HG03135 (cell line): ENCODE measurements around the gene KCTD4.
"Not testable (repeated sequence)": the region's sequence is repeated elsewhere in the genome, so short reads cannot be mapped to it uniquely, and the experiment has no call there.

Source experiments
- ATAC-seq: cut with Tn5 transposase; IDR thresholded peaks from one replicate; pipeline ENCODE4 v1.9.1; 2021; ENCODE audit warnings: mild to moderate bottlenecking, moderate library complexity; ENCODE audit not compliant: unreplicated experiment

KCTD4 gene

DNA sequence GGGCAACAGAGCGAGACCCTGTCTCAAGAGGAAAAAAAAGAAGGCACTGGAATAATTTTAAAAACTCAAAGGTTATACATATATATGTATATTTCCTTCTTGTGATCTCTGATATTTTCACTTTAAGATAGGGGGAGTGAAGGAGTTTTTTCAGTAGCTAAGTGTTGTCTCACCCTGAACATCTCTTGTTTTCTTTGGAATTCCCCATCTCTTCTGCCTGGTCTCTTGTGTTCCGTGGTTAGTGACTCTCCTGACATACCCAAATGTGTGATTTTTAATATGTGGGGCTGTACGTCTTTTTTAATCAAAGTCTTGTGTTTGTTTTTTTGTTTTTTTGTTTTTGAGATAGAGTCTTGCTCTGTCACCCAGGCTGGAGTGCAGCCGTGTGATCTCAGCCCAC is 15.3 kb upstream of the KCTD4 start:
- ATAC-seq, result no peak

DNA sequence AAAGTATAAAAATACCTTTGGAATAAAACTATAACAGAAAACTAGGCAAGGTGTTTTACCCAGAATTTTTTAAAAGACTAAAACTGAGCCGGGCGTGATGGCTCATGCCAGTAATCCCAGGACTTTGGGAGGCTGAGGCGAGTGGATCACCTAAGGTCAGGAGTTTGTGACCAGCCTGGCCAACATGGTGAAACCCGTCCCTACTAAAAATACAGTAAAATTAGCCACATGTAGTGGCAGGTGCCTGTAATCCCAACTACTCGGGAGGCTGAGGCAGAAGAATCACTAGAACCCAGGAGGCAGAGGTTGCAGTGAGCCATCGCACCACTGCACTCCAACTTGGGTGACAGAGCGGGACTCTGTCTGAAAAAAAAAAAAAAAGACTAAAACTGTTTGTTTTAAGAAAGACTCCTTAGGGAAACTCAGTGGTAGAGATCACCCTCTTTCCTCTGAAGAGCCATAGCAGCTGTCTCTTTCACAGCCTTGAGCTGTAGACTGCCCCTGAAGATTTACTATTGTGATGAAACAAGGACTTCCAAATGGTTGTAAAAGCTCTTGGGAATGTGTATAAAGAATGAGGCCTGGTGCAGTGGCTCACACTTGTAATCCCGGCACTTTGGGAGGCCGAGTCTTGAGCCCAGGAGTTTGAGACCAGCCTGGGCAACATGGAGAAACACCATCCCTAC is 14.7 kb upstream of the KCTD4 start:
- no peak for ATAC-seq

DNA sequence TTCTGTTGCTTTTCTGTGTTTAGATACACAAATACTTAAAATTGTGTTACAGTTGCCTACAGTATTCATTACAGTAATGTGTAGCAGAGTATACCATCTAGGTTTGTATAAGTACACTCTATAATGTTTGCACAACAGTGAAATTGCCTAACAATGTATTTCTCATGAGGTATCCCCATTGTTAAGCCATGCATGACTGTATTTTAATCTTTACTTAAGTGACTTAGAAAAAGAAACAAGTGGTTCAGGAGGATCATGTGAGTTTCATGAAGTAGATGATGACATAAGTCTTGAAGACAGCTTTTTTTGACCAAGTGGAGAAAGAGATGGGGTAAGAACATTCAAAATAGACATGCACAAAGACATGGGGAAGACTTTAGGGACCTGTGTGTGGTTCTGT is 8.4 kb upstream of the KCTD4 start:
- ATAC-seq, result no peak

DNA sequence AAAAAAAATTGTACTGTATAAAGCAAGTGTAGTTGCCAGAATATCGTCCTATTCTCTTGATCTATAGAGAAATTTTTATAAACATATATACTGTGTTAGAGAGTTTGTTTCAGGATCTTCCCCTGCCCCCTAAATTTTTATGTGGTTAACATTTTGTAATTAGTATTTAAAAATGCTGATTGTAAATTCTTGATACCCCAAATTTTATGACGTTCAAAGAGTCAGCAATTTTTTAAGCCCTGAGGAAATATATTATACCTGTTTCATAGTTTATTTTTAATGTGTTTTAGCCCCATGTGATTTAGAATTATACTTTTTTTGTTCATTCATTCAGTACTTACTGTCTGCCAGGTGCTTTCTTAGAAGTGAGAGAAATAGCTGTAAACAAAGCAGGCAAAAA is 7.3 kb upstream of the KCTD4 start:
- no peak for ATAC-seq

DNA sequence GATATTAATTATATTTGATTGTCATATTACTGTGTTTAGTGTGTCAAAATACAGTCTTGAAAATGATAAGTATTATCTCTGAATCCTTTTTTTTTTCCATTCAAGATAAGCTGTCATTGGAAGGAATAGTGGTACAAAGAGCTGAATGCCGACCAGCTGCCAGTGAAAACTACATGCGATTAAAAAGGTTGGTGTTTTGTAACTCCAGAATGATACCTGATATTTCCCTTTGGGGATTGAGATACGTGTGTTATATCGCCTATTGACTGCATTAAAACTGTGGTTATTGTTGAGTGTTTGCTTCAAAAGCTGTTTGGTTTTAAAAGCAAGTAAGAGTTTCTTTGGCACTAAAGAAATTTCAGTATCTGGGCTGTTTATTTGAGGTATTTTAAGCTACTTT is 6.5 kb upstream of the KCTD4 start:
- no peak for ATAC-seq

DNA sequence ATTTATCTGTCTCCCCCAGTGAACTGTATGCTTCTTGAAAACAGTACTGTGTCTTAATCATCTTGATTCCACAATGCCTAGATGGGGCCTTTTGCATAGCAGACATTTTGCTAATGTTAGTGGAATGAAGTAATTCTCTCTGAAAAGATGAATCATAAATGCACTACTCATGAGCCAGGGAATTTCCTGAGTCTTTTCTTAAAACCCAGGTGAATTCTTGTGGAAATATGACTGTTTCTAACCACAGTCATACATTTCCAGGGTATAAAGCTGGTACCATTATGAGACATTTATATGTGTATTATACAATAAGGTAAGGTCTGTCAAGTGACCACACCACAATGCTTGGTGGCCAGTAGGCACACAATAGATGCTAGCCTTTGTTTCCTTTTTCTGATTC is 5.5 kb upstream of the KCTD4 start:
- ATAC-seq, result peak; percentile 55

DNA sequence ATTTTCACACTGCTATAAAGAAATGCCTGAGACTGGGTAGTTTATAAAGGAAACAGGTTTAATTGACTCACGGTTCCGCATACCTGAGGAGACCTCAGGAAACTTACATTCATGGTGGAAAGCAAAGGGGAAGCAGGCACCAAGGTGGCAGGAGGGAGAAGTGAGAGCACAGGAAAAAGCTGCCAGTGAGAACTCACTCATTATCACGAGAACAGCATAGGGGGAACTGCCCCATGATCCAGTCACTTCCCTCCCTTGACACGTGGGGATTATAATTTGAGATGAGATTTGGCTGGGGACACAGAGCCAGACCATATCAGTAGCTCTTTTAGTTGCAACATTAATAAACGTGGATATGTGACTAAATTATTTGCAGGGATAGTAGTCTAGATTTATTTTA is 4.3 kb upstream of the KCTD4 start:
- no peak for ATAC-seq

DNA sequence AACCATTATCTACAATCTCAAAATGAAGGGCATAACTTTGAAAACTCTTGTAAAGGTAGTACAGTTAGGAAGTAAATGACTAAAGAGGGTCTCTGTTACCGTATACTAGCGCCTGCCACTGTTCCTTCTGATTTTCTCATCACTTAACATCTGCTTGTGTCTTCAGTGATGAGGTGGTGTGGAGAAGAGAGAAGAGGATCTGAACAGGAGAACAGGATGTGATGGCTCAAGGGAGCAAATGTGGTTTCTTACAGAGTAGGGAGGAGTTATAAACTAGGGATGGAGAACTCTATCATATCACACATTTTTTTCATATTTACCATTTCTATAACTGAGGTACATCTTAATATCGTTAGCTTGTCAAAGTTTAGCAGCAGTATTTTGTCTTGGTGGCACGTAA is 1.1 kb downstream of the KCTD4 start:
- ATAC-seq, result no peak

DNA sequence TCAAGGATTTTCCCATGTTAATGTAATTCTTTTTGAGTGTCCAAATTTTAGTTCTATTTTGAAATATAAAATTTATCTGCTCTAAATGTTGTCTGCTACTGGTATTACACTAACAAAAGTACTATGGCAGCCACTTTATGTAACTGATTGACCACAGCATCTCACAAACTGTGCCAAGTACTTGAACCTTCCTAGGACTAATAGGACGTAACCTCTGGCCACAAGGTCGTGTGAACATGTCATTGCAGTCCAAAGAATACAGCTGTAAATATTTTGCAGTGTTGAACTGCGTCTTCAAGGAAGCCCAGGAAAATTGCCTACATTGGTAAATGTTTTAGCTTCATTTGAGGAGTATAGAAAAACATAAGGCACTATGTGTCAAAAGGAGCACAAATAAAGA is 1.9 kb downstream of the KCTD4 start:
- no peak for ATAC-seq

DNA sequence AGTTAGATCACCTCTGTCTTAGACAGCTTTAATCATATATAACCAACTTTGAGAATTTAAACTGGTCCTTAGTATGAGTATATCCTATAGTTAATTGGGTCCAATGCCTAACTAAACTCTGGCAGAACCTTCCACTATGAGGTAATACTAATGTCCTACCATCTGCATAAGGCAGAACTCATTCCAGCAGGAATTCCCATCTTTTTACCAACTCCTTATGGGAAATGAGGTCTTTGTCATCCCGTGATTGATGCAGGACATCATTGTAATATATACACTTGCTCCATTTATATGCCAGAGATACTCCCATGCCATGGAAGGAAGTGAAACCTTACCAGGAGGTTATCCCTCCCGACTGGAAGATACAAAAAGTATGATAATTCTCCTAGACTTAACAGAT is 2.8 kb downstream of the KCTD4 start:
- ATAC-seq, result no peak

DNA sequence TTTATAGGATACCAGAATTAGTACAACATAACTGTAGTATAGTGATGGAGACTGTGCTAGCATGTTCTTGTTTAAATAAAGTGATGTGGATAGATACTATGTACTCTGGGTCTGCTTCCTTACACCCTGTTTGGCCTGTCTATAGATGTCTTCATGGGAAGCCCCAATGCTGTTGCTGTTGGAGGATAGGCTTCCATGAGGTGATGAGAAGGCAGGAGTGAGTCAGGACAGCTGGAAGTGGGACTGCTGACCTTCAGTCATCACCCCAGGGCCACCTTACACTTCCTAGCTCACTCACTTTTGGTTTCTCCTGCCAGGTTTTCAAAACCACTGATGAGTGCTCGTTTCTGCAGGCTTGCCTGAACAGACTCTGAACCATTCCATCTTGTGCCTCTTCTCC is 4.2 kb downstream of the KCTD4 start:
- no peak for ATAC-seq

DNA sequence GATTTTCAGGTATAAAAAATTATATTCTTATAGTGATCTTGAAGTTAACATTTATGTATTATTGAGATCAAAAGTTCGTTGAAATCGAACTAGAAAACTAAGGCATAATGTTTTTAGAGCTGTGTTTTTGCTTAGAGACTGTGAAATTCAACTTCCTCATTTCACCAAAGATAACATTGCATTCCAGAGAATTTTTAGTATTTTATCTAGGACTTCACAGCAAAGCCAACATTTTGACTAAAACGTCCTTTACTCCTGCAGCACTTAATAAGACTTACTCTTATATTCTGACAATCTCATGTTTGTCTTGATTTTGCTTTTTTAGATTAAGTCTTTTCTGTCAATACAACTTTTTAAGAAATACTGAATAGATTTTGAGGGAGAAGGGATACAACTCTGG is 4.7 kb downstream of the KCTD4 start:
- ATAC-seq, result no peak

DNA sequence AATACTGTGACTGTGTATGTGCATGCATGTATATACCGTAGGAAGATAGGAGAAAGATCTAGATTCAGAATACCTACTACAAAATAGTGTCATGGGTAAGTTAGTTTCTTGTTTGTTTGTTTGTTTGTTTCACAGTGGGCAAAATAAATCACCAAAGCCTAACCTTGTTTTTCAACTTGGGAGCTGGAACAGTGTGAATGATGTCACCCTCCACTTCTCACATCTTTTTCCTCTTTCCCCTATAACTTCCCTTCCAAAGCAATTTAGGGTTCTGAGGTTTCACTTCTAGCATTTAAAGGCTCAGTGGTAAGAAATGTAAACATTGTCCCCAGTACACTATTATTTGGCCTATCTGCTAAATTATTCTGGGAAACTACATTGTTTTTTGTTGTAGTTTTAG is 5.4 kb downstream of the KCTD4 start:
- no peak for ATAC-seq

DNA sequence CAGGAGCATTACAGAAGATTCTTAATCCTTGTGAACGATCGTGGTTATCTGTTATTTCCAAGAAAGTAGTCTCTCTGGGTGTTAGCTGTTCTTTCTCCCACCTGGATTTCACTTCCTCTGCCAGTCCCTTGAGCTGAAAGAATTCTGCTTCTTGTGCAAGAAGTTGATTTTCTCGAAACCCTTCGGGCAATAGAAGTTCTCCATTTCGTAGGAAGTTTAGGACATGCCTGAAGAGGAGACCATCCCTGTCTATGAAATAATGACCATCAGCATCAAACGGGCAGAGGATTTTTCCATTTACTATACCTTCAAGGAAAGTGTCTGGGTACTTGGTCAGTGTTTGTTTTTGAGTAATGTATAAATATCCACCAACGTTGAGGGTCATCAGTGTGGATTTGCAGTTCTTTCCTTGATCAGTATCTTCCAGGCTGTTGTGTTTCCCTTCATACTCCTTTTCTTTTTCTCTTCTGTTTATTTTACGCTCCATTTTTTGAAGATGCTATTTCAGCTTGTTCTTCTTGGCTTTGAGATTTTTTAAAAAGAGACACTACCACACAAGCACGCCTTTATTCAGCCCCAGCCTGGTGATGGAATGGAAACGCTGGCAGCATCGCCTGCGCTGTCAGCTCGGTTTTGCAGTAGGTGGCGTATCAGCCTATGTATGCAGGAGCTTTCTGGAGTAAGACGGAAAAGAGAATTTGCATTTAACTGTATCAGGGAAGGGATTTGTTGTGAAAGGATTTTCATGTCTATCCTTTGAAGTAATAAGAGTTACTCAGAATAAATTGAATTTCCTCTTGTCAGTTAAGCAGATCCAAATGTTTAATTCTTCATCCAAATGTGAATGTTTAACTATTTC is 6.5 kb downstream of the KCTD4 start:
- no peak for ATAC-seq

DNA sequence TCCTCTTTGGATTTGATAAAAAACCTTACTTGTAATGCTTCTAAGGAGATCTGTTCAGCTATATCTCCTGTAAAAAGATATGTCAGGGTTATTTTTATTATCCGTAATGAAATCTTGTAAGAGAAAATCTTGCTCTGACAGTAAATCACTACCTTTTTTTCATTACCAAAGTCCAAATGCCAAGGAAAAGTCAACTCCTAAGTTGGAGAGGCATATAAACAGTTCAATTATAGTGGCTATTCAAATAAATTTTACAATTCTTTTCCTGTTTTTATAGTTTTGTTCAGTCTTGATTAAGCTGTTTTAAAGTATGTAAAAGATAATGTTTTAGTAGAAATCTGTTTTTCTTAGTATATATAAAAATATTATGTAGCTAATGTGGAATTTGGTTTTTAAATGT is 9.0 kb downstream of the KCTD4 start:
- no peak for ATAC-seq

DNA sequence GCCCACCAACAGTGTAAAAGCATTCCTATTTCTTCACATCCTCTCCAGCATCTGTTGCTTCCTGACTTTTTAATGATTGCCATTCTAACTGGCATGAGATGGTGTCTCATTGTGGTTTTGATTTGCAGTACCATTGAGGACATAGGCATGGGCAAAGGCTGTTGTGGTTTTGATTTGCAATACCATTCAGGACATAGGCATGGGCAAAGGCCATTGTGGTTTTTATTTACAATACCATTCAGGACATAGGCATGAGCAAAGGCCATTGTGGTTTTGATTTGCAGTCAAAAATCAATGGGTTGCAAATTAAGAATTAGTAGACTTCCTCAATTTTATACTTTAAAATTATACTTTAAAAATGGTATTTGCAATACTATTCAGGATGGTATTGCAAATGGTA is 11.3 kb downstream of the KCTD4 start:
- not testable (repeated sequence) for ATAC-seq

DNA sequence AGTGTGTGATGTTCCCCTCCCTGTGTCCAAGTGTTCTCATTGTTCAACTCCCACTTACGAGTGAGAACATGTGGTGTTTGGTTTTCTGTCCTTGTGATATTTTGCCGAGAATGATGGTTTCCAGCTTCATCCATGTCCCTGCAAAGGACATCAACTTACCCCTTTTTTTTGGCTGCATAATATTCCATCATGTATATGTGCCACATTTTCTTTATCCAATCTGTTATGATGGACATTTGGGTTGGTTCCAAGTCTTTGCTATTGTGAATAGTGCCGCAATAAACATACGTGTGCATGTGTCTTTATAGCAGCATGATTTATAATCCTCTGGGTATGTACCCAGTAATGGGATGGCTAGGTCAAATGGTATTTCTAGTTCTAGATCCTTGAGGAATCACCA is 11.8 kb downstream of the KCTD4 start:
- not testable (repeated sequence) for ATAC-seq

DNA sequence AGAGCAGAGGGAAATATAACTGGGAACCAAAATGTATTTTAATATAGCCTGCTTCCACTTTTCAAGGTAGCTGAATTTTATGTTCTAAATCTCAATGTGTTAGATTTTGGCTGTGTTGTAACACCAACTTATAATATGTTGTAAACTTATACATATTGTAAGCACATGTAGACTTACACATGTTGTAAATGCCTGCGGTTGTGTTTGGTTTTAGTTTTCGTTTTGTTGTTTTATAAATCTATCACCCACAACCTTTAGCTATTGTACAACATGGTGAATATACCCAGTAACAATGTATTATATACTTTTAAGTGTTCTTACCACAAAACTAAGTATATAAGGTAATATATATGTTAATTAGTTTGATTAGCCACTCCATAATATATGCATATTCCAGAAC is 15.6 kb downstream of the KCTD4 start:
- ATAC-seq, result no peak

DNA sequence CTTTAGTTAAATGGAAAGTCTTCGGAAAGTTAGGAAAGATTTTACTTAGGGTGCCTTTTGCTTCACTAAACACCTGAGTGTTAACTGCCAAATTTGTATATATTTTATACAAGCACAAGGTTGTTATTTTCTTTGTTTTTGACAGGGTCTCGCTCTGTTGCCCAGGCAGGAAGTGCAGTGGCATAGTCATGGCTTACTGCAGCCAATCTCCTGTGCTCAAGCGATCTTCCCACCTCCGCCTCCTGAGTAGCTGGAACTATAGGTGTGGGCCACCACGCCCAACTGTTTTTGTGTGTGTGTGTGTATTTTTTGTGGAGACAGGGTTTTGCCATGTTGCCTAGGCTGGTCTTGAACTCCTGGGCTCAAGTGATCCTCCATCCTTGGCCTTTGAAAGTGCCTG is 16.2 kb downstream of the KCTD4 start:
- no peak for ATAC-seq

DNA sequence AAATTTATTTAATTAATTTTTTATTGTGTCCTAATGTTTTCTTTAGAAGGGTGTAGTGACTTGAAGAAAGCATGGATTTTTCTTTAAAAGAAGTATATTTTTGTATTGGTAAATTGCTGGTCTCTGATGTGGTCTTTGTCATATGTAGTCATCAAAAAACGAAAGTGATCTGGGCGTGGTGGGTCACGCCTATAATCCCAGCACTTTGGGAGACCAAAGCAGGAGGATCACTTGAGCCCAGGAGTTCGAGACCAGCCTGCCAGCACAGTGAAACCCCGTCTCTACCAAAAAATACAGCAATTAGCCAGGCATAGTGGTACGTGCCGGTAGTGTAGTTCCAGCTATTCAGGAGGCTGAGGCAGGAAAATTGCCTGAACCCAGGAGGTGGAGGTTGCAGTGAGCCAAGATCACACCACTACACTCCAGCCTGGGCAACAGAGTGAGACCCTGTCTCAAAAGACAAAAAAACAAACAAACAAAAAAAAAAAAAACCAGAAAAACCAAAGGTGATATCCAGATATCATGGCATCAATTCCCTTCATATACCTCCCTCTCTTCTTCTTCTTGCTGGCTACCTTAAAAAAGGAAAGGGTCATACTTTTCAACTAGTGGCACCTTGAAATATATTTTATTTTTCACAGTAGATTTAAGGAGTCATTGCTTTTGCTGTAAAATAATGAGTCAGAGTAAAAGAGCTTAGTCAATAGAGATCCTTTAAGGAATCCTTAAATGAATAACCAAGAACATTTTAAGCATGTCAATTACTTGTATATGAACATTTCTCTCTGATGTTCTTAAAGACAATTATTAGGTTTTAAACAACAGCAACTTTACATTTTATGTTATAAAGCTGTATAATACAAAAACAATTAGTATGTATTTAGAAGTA is 19.9 kb downstream of the KCTD4 start:
- no peak for ATAC-seq

DNA sequence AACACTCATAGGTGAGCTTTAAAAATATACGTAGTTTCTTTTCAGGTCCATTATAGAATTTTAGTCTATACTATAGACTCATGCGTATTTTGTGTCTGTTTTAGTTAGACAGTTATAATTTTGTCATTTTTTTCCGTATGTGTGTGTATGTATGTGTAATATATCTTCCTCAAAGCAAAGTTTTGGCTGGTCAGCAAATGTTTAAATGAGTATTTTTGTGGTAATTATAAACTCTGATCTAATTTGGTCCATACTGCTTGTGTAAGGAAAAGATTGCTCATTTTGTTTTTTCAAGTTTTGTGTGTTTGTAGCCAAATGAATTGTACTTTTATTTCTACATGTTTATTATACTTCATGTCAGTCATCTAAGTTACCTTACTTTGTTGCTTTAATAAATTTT is 20.5 kb downstream of the KCTD4 start:
- ATAC-seq, result no peak

DNA sequence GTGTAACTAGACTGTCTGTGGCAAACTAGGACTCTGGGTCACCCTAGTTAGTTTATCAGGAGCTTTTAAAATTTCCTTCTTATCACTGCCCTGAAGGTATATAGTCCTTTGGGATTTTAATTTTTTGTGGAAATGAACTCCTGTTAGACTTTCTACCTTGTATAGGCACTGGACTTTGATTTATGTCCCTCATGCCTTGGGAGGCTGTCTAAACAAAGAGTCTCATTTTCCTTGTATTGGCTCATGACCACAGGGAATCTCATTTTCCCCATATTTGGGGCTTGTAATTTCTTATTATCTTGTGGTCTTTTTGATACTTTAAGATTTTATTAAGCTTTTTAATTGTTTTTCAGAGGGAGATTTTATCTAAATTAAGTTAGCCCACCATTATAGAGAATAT is 21.4 kb downstream of the KCTD4 start:
- ATAC-seq, result no peak
